MCF 10A (cell line): ENCODE results near the gene ZNF629. TPM values are rescaled to one million over a fixed set of nuclear protein-coding genes. Genes with fewer than 3 reads are reported as not detected.

ENCODE experiments used
- BruUV-seq: library from RNA; stranded (reverse); fragments of 400-500 nt; replicated peaks from 2 replicates; lab custom pipeline; 2021; lab: Mats Ljungman, UMichigan
- CTCF ChIA-PET: fragments of 300-600 bp; sonication (Branson Sonifier 250); formaldehyde crosslinking; extraction: SDS; loops from one replicate; lab custom pipeline; 2021; ENCODE audit warnings: antibody characterized with exemption, inconsistent platforms; lab: Yijun Ruan, JAX
- POLR2A ChIA-PET: fragments of 300-600, 350-650 bp; sonication (Branson Sonifier 250); formaldehyde crosslinking; extraction: SDS; loops from one replicate; lab custom pipeline; 2020; ENCODE audit warnings: antibody characterized with exemption, inconsistent platforms; lab: Yijun Ruan, JAX
- DNase-seq: peaks from one replicate; pipeline ENCODE4 v3.0.0-alpha.2; 2018; ENCODE audit not compliant: unreplicated experiment
- H3K27ac Mint-ChIP-seq: one replicate; pipeline ENCODE4 v1.8.0; 2022; ENCODE audit warnings: mild to moderate bottlenecking, low read depth, mixed read lengths; ENCODE audit not compliant: unreplicated experiment
- H3K27me3 Mint-ChIP-seq: one replicate; pipeline ENCODE4 v1.8.0; 2022; ENCODE audit warnings: mixed read lengths; ENCODE audit not compliant: insufficient read depth, unreplicated experiment
- H3K36me3 Mint-ChIP-seq: one replicate; pipeline ENCODE4 v1.8.0; 2022; ENCODE audit warnings: mild to moderate bottlenecking, moderate library complexity, mixed read lengths; ENCODE audit not compliant: insufficient read depth, unreplicated experiment
- H3K4me1 Mint-ChIP-seq: one replicate; pipeline ENCODE4 v1.8.0; 2022; ENCODE audit warnings: mixed read lengths; ENCODE audit not compliant: insufficient read depth, unreplicated experiment
- H3K4me3 Mint-ChIP-seq: one replicate; pipeline ENCODE4 v1.8.0; 2022; ENCODE audit warnings: mild to moderate bottlenecking, moderate library complexity, mixed read lengths; ENCODE audit not compliant: unreplicated experiment
- H3K9me3 Mint-ChIP-seq: one replicate; pipeline ENCODE4 v1.8.0; 2022; ENCODE audit warnings: mixed read lengths; ENCODE audit not compliant: unreplicated experiment
- intact Hi-C: fragments of 100-400 bp; cut with micrococcal nuclease; formaldehyde crosslinking; loops from 2 replicates; pipeline ENCODE4 v1.14.1; 2022
- total RNA-seq: library from RNA; stranded (reverse); gene quantifications from 2 replicates; pipeline ENCODE4 v1.2.3, GENCODE V29; 2022
- TF ChIP-seq, protein P1 (sequence below): fragments of 200-600 bp; IDR thresholded peaks from one replicate; pipeline ENCODE4 v1.8.0; 2022; ENCODE audit warnings: antibody characterized with exemption, mild to moderate bottlenecking; ENCODE audit not compliant: unreplicated experiment

Gene ZNF629
- total RNA-seq, 1 experiment from 2014 or later, result 10.9 TPM

DNA sequence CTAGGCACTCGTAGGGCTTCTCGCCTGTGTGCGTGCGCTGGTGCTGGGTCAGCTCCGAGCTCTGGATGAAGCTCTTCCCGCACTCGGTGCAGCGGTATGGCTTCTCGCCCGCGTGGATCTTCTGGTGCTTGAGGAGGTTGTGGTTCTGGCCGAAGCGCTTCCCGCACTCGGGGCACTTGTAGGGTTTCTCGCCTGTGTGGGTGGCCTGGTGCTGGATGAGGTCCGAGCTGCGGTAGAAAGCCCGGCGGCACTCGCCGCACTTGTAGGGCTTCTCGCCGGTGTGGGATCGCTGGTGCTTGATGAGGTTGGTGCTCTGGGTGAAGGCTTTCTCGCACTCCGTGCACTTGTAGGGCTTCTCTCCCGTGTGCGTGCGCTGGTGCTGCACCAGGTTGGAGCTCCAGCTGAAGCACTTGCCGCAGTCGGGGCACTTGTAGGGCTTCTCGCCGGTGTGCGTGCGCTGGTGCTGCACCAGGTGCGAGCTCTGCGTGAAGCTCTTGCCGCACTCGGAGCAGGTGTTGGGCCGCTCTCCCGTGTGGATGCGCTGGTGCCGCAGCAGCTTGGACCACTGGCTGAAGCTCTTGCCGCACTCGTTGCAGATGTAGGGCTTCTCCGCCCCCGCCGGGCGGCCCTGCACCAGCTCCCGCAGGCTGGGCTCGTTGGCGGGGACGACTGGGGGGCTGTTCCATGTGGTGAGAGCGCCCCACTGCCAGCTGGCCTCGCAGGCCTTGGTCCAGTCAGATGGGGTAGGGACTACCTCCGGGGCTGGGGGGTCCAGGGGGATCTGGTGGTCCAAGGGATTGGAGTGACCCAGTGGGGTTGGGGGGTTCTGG, 3.5 kb downstream of the ZNF629 start:
- POLR2A ChIA-PET, result interaction anchor here (1.2 kb wide), 2 partner anchors 22 to 31 kb away, joined by 3 to 6 read pairs; no protein-coding TSS in a partner anchor

DNA sequence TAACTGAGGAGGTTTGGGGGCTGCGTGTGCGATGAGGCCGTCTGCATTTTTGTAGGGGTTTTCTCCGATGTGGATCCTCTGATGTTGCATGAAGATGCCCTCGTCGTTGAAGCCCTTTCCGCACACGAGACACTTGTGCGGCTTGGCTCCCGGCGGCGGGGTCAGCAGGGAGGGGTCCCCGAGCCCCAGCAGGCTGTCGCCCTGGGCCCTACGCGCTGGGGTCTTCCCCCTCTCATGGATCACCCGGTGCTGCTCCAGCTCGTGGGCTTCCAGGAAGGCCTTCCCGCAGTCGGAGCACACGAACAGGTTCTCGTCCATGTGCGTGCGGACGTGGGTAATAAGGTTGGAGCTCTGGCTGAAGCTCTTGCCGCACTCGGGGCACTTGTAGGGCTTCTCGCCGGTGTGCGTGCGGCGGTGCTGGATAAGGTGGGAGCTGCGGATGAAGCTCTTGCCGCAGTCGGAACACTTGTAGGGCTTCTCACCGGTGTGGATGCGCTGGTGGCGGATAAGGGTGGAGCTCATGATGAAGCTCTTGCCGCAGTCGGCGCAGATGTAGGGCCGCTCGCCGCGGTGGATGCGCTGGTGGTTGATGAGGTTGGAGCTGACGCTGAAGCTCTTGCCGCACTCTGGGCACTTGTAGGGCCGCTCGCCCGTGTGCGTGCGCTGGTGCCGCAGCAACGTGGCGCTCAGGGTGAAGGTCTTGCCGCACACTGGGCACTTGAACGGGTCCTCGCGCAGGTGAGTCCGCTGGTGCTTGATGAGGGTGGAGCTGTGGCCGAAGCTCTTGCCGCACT, 4.3 kb downstream of the ZNF629 start:
- peaks cover 16% of the 10 kb centered on the region for H3K4me1 Mint-ChIP-seq
- H3K9me3 Mint-ChIP-seq, result no peaks in the 10 kb centered on the region
- intact Hi-C loops, result loop anchor here (10.0 kb wide), 1 partner anchor 162 kb away; the partner anchor contains the start of gene ORAI3
- no peak for DNase-seq
- no peak overlapping the region for H3K4me3 Mint-ChIP-seq
- BruUV-seq, result no TSS peak
- ChIA-PET CTCF (interaction anchor here (0.6 to 1.2 kb wide), 2 partner anchors 31 to 97 kb away, joined by 4 to 7 read pairs; no protein-coding TSS in a partner anchor), POLR2A (interaction anchor here (1.2 to 1.5 kb wide), 3 partner anchors 23 to 31 kb away, joined by 3 to 6 read pairs (median 6); no protein-coding TSS in a partner anchor)
- no peaks in the 10 kb centered on the region for H3K27me3 Mint-ChIP-seq
- no peak overlapping the region for H3K27ac Mint-ChIP-seq
- peaks cover 26% of the 10 kb centered on the region for H3K36me3 Mint-ChIP-seq
- TF ChIP-seq, protein P1, sequence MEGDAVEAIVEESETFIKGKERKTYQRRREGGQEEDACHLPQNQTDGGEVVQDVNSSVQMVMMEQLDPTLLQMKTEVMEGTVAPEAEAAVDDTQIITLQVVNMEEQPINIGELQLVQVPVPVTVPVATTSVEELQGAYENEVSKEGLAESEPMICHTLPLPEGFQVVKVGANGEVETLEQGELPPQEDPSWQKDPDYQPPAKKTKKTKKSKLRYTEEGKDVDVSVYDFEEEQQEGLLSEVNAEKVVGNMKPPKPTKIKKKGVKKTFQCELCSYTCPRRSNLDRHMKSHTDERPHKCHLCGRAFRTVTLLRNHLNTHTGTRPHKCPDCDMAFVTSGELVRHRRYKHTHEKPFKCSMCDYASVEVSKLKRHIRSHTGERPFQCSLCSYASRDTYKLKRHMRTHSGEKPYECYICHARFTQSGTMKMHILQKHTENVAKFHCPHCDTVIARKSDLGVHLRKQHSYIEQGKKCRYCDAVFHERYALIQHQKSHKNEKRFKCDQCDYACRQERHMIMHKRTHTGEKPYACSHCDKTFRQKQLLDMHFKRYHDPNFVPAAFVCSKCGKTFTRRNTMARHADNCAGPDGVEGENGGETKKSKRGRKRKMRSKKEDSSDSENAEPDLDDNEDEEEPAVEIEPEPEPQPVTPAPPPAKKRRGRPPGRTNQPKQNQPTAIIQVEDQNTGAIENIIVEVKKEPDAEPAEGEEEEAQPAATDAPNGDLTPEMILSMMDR, result no peak

More for the DNA sequence above, 3.5 kb downstream of the ZNF629 start:
- TF ChIP-seq, protein P1, result no peak
- peaks cover 14% of the 10 kb centered on the region for H3K4me1 Mint-ChIP-seq
- H3K36me3 Mint-ChIP-seq, result peaks cover 31% of the 10 kb centered on the region
- intact Hi-C loops, result loop anchor here (10.0 kb wide), 1 partner anchor 161 kb away; the partner anchor contains the start of gene ORAI3
- CTCF ChIA-PET, result interaction anchor here (0.6 to 1.2 kb wide), 2 partner anchors 31 to 96 kb away, joined by 4 to 7 read pairs; no protein-coding TSS in a partner anchor
- BruUV-seq, result no TSS peak
- H3K27ac Mint-ChIP-seq, result no peak overlapping the region
- no peaks in the 10 kb centered on the region for H3K27me3 Mint-ChIP-seq
- H3K9me3 Mint-ChIP-seq, result no peaks in the 10 kb centered on the region
- no peak overlapping the region for H3K4me3 Mint-ChIP-seq
- no peak for DNase-seq

DNA sequence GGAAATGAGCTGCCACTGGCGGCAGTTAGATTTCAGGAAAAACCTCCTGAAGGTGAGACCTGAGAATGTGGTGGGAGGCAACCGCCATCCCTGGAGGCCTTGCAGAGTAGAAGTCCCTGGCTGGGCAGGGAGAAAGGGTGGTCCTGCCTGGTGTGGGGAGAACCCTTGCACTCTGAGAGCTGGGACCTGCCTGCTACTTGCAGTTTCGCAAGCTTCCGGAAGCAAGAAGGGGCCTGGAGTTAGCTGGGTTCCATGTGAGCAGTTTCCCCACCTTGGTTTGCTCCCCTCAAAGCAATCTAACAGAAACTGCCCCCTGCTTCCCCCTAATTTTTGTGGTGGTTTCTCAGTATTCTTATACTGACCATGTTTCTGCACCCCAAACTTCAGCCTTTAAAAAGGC, 6.5 kb downstream of the ZNF629 start:
- H3K4me1 Mint-ChIP-seq, result peaks cover 20% of the 10 kb centered on the region
- H3K9me3 Mint-ChIP-seq, result no peaks in the 10 kb centered on the region
- peaks cover 47% of the 10 kb centered on the region for H3K36me3 Mint-ChIP-seq
- no TSS peak for BruUV-seq
- TF ChIP-seq, protein P1, result no peak
- no peak overlapping the region for H3K27ac Mint-ChIP-seq
- intact Hi-C loops, result loop anchor here (10.0 kb wide), 1 partner anchor 164 kb away; the partner anchor contains the start of gene ORAI3
- POLR2A ChIA-PET, result interaction anchor here (1.0 to 1.5 kb wide), 4 partner anchors 14 to 97 kb away, joined by 3 to 5 read pairs (median 4); no protein-coding TSS in a partner anchor
- no peaks in the 10 kb centered on the region for H3K27me3 Mint-ChIP-seq
- no peak overlapping the region for H3K4me3 Mint-ChIP-seq
- DNase-seq, result no peak
- CTCF ChIA-PET, result no interaction called here
